ENCODE results near the gene BLOC1S1. TPM values are rescaled to one million over a fixed set of nuclear protein-coding genes. Genes with fewer than 3 reads are reported as not detected.

The BLOC1S1 gene
- total and polyA plus RNA-seq, 9 of the 15 experiments (the other 6 are each of a cell fraction or from before 2014, with no cell fraction given) = 75.2 to 161 (median 98.8) TPM

DNA sequence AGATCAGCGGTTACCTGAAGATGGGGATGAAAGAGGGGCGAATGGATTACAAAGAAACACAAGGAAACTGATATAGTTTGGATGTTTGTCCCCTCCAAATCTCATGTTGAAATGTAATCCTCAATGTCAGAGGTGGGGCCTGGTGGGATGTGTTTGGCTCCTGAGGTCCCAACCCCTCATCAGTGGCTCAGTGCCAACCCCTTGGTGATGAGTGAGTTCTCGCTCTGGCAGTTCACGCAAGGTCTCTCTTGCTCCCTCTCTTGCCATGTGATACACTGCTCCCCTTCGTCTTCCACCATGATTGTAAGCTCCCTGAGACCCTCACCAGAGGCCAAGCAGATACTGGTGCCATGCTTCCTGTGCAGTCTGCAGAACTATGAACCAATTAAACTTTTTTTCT is 36.2 kb upstream of the BLOC1S1 start (continued):
- TF ChIP-seq NFIC (IDR thresholded peaks at IDR 0.05) = peak; percentile 36; the same call in 1 of the 2 replicates

DNA sequence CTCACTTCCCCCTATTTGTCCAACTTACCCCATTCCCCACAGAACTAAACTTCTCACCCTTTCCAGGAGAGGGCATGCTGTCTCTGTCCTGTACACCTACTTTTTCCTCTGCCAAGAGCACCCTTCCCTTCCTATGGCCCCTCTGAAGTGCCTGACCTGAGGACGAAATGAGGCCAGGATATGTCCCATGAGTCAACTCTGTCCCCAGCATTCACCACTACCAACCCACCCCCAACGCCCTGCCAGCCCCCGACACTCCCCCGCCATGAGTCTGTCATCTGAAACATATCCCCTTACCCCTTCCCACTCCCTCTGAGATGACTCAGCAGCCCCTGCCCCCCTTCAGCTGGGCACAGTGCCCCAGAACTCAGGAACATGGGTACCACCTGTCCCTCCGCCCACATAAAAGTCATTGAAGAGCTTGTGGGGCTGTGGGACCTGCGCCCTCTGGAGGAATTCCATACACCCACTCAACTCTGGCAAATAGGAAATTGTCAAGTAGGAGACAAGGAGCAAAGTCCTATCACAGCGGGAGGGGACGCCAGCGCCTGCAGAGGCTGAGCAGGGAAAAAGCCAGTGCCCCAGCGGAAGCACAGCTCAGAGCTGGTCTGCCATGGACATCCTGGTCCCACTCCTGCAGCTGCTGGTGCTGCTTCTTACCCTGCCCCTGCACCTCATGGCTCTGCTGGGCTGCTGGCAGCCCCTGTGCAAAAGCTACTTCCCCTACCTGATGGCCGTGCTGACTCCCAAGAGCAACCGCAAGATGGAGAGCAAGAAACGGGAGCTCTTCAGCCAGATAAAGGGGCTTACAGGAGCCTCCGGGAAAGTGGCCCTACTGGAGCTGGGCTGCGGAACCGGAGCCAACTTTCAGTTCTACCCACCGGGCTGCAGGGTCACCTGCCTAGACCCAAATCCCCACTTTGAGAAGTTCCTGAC is 34.4 kb upstream of the BLOC1S1 start:
- Histone ChIP-seq H3K27ac (ENCODE audit: extremely low read depth, low read depth, low read length) (no peak overlapping the region; the same call in 2 of the 3 replicates), H3K36me3 (ENCODE audit: control insufficient read depth, insufficient read depth, low read length) (no peaks in the 10 kb centered on the region), H3K4me3 (peak overlapping the region; percentile 29), H3K4me2 (ENCODE audit: insufficient read depth, low read length) (peak overlapping the region; percentile 66), H3K9ac (ENCODE audit: insufficient read depth in 1 of 2, low read depth in 2 of 2, low read length in 2 of 2) (peak overlapping the region in 1 of 2 experiments; percentile 84; a peak in 2 of 4 replicates), H2AFZ (ENCODE audit: low read depth, low read length) (peak overlapping the region; percentile 84), H3K27me3 (ENCODE audit: control insufficient read depth in 2 of 2, insufficient read depth in 2 of 2, low read length in 2 of 2) (peaks cover 29 to 50% of the 10 kb centered on the region in 2 experiments), H3K9me1 (ENCODE audit: control insufficient read depth, insufficient read depth, low read length) (no peaks in the 10 kb centered on the region), H3K4me1 (replicated peaks in 1 of 2; ENCODE audit: control insufficient read depth in 2 of 2, insufficient read depth in 2 of 2, low read length in 2 of 2) (peaks cover 0 to 11% of the 10 kb centered on the region in 2 experiments; a peak in 2 of 5 replicates), H3K79me2 (ENCODE audit: control insufficient read depth, insufficient read depth, low read length) (no peaks in the 10 kb centered on the region), H4K20me1 (replicated peaks; ENCODE audit: control insufficient read depth, insufficient read depth, low read length) (no peaks in the 10 kb centered on the region), H3K9me3 (replicated peaks; ENCODE audit: control insufficient read depth, insufficient read depth, low read depth, low read length) (no peaks in the 10 kb centered on the region)
- 6% methylated on average over 17 of the region's 17 CpGs for WGBS (ENCODE audit: insufficient coverage, low coverage, missing lambda C conversion rate)
- ATAC-seq = peak; percentile 84
- BruUV-seq (replicated peaks) = no TSS peak
- FAIRE-seq = peak; percentile 79
- ChIA-PET CTCF (ENCODE audit: low intra/inter-chr PET ratio) (interaction anchor here (0.8 kb wide), 1 partner anchor 56 kb away, joined by 3 read pairs; no protein-coding TSS in a partner anchor), POLR2A (interaction anchor here (0.6 to 1.4 kb wide), 3 partner anchors 13 to 82 kb away, joined by 3 to 4 read pairs (median 3); no protein-coding TSS in a partner anchor)
- peak in 3 of 4 experiments; percentile 20 to 71 (median 56) for DNase-seq (ENCODE audit: extremely low read depth in 1 of 4, low spot score in 3 of 4)
- in situ Hi-C loops (cut with MboI) (no loop called here), intact Hi-C loops (cut with micrococcal nuclease) (loop anchor here (1.0 to 2.0 kb wide), 3 partner anchors 25 to 56 kb away; partner anchors contain the start of gene ITGA7)
- TF ChIP-seq NONO (IDR thresholded peaks at IDR 0.05; ENCODE audit: low read depth in 2 of 2, low read length in 1 of 2) = no peak
- TF ChIP-seq ZBTB7A (IDR thresholded peaks at IDR 0.05; ENCODE audit: borderline replicate concordance, control insufficient read depth, low read depth, low read length) = 0 out of 2 replicates have a peak, but pooled peaks have one; percentile 14
- TF ChIP-seq EHMT2 (IDR thresholded peaks at IDR 0.05) = 0 out of 2 replicates have a peak, but pooled peaks have one; percentile 47
- no peak for TF ChIP-seq GABPA (tag; conservative IDR thresholded peaks at IDR 0.05; ENCODE audit: low read depth)
- TF ChIP-seq ATF7 (IDR thresholded peaks at IDR 0.05) = peak; percentile 80
- TF ChIP-seq U2AF2 (optimal IDR thresholded peaks at IDR 0.05; ENCODE audit: low read depth, low read length) = no peak
- peak; percentile 70 for TF ChIP-seq TEAD4 (IDR thresholded peaks at IDR 0.05; ENCODE audit: low read length)
- no peak for TF ChIP-seq TEAD4 (CRISPR knock-in tag; IDR thresholded peaks at IDR 0.05; ENCODE audit: borderline replicate concordance)
- peak in 1 of 2 experiments; percentile 62; a peak in 1 of 4 replicates for TF ChIP-seq FOXK2 (conservative IDR thresholded peaks at IDR 0.05 in 1 of 2, IDR thresholded peaks at IDR 0.05 in 1 of 2; ENCODE audit: low read depth in 2 of 2)
- 0 out of 2 replicates have a peak, but pooled peaks have one; percentile 12 for TF ChIP-seq L3MBTL2 (IDR thresholded peaks at IDR 0.05)
- TF ChIP-seq KLF1 (tag; IDR thresholded peaks at IDR 0.05) = no peak
- 0 out of 2 replicates have a peak, but pooled peaks have one; percentile 29 for TF ChIP-seq ETV1 (tag; conservative IDR thresholded peaks at IDR 0.05; ENCODE audit: low read depth)
- peak; percentile 72; the same call in 1 of the 2 replicates for TF ChIP-seq CTBP1 (IDR thresholded peaks at IDR 0.05; ENCODE audit: borderline replicate concordance)
- peak; percentile 59; the same call in 1 of the 2 replicates for TF ChIP-seq MYNN (IDR thresholded peaks at IDR 0.05)
- TF ChIP-seq MYNN (CRISPR knock-in tag; IDR thresholded peaks at IDR 0.05) = no peak
- peak; percentile 35; the same call in 1 of the 2 replicates for TF ChIP-seq FOSL1 (tag; conservative IDR thresholded peaks at IDR 0.05)
- peak; percentile 91 for TF ChIP-seq EGR1 (conservative IDR thresholded peaks at IDR 0.05)
- peak; percentile 29 to 44; a peak in 2 of 4 replicates for TF ChIP-seq NRF1 (conservative IDR thresholded peaks at IDR 0.05 in 1 of 2, IDR thresholded peaks at IDR 0.05 in 1 of 2)
- no peak for TF ChIP-seq NEUROD1 (IDR thresholded peaks at IDR 0.05; ENCODE audit: borderline replicate concordance, low read depth, low read length, partially characterized antibody)
- no peak for TF ChIP-seq CBFA2T3 (IDR thresholded peaks at IDR 0.05)
